Activated naive CD8-positive, alpha-beta T cell treated with anti-CD3 and anti-CD28 coated beads for 36 hours (primary cell): ENCODE measurements around the gene RUFY2. TPM values are rescaled to one million over a fixed set of nuclear protein-coding genes. Genes with fewer than 3 reads are reported as not detected.
"Not testable (repeated sequence)": the region's sequence is repeated elsewhere in the genome, so short reads cannot be mapped to it uniquely, and the experiment has no call there.

Experiments
- DNase-seq: peaks from one replicate; pipeline ENCODE4 v3.0.0; 2021
- H3K27ac Mint-ChIP-seq: one replicate; pipeline ENCODE4 v1.8.0; 2022; ENCODE audit warnings: mild to moderate bottlenecking, moderate library complexity, mixed read lengths
- H3K27me3 Mint-ChIP-seq: one replicate; pipeline ENCODE4 v1.8.0; 2022; ENCODE audit warnings: mild to moderate bottlenecking, mixed read lengths
- H3K36me3 Mint-ChIP-seq: one replicate; pipeline ENCODE4 v1.8.0; 2021; ENCODE audit warnings: mild to moderate bottlenecking, mixed read lengths
- H3K4me1 Mint-ChIP-seq: one replicate; pipeline ENCODE4 v1.8.0; 2021; ENCODE audit warnings: mixed read lengths
- H3K4me3 Mint-ChIP-seq: one replicate; pipeline ENCODE4 v1.8.0; 2022; ENCODE audit warnings: mild to moderate bottlenecking, moderate library complexity, mixed read lengths
- H3K9me3 Mint-ChIP-seq: one replicate; pipeline ENCODE4 v1.8.0; 2022; ENCODE audit warnings: mixed read lengths
- total RNA-seq, 2 experiments: library from RNA; stranded (reverse); gene quantifications; one replicate each; pipeline ENCODE4 v1.2.3, GENCODE V29; 2021

The RUFY2 gene
- total RNA-seq, 2 experiments from 2014 or later, result 7.1 TPM

DNA sequence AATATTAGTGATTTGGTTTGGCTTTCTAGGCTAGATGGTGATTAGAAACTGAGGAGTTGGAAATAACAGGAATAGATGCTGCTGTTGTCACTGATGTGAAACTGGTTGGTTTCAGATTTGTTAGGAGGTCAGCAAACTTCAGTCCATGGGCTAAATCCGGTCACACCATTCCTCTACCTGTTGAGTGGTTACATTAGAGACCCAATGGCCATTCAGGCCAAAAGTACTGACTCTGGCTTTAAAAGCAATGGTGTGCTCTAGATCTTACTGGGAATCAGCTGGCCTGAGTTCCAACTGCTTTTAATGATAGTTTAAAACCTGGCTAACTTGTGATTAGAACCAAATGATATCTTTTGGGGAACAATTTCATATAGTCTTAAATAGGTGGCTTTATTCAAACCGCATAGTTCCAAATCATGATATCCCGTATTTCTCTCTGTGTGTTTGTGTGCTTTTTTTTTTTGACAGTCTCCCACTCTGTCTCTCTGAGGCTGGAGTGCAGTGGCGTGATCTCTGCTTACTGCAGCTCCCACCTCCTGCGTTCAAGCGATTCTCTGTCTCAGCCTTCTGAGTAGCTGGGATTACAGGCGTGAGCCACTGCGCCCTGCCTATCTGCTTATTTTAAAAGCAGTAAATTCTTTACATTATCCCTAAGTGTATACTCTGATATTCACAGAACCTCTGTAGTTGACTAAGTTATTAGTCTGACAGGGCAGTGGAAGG is 66.6 kb downstream of the RUFY2 start:
- no peaks in the 10 kb centered on the region for H3K9me3 Mint-ChIP-seq
- H3K27ac Mint-ChIP-seq, result peak overlapping the region; percentile 72
- DNase-seq, result no peak
- H3K27me3 Mint-ChIP-seq, result no peaks in the 10 kb centered on the region
- H3K4me3 Mint-ChIP-seq, result no peak overlapping the region
- H3K4me1 Mint-ChIP-seq, result peaks cover 52% of the 10 kb centered on the region
- H3K36me3 Mint-ChIP-seq, result peaks cover 53% of the 10 kb centered on the region

DNA sequence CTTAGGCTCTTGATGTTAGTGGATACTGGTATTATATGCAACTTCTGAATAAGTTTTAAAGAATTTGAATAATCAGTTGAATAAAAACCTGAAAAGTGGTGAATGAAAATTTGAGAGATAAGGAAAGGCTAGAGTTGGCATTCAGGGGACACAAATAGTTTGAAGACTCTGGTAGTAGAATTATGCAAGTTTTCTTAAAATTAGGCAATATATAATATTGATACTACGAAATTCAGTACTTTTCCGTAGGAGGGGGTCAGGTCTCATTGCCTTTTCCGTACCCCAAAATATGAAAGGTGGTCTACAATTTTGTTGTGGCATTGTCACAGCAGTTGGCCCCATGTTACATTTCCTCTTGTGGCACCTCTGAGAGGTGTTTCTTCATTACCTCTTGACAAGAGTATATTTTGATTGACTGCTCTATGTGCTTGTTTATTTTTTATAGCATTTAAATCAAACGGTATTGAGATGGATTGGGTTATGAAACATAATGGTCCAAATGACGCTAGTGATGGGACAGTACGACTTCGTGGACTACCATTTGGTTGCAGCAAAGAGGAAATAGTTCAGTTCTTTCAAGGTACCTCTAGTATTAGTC is 70.2 kb downstream of the RUFY2 start:
- Mint-ChIP-seq H3K36me3 (peaks cover 71% of the 10 kb centered on the region), H3K27me3 (peaks cover 3% of the 10 kb centered on the region), H3K9me3 (no peaks in the 10 kb centered on the region), H3K4me3 (peak overlapping the region; percentile 76), H3K27ac (peak overlapping the region; percentile 81), H3K4me1 (peaks cover 57% of the 10 kb centered on the region)
- no peak for DNase-seq

DNA sequence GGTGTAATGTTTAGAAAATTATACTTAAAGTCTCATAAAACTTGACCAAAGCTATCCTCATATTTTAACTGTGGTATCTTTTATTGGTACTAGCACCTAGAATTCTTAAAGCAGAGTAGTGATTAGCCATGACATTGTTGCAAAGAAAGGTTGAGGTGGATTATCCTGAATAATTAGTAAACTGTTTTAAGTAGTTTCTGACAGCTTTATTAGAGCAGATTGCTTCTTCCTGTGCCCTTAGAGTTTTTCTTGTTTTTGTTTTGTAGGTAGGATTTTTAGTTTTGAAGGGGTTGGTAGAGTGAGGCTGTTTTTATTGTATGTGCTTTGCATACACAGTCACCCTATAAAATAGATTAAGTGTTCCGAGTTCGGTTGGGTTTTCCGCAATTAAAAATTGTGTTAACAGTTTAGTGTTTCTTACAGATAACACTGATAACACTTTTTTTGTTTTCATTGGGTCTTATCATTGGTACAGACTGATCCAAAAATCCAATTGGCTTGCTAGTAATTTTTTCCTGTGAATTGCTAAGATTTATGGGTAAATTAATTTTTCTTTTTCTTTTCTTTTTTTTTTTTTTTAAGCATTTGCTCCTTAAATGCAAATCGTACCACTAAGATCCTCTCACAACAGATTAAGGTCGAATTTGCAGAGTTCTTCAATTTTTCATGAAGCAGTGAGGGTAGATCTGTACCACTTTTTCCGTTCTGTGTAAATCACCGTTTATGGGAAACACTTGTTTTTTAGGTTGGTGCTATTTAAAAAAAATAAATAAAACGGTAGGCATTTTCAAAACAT is 72.2 kb downstream of the RUFY2 start:
- DNase-seq, result no peak
- Mint-ChIP-seq H3K36me3 (peaks cover 67% of the 10 kb centered on the region), H3K27me3 (peaks cover 7% of the 10 kb centered on the region), H3K4me1 (peaks cover 57% of the 10 kb centered on the region), H3K9me3 (peaks cover 3% of the 10 kb centered on the region), H3K4me3 (peak overlapping the region; percentile 99), H3K27ac (peak overlapping the region; percentile 100)

DNA sequence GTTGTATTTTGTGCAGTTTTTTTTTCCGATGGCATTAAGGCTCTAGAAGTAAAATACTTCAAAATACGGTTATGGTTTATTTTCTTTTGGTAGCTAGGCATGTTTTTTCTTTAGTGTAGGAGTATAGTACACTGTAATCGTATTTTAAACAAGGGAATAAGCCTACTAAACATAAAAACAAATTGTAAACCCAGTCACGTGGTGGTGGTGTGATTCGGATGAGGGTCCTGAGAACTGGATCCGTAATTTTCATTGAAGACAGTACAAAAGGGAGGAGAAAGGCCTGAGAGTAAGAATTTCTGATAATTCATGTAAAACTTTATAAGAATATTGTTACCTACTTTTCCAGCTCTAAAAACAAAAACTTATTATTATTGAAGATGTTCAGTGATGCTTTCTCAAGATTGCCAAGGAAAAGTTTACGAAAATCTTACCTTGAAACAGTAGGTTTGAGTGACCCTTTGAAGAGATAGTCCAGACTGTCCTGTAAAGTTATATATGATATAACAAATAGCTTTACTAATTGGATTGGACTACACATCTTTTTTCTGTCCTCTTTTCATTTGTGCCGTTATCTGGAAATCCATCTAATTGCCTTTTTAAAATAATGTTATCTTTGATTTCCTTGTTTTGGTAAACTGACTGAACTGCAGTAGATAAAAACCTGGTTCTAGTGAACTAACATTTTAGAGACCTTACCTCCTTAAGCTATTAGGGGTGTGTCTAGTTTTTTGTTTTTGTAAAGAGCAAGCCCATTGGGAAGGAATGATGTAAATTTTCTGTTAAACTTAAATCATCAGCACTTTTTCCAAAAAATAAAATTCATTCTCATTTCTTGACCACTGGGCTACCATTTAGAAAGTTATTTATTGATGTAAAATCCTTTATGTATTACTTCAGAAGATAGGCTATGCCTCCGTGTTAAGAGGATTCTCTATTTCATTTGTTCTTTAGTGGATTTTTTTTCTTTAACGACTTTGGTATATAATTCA is 73.3 kb downstream of the RUFY2 start:
- H3K4me1 Mint-ChIP-seq, result peaks cover 50% of the 10 kb centered on the region

DNA sequence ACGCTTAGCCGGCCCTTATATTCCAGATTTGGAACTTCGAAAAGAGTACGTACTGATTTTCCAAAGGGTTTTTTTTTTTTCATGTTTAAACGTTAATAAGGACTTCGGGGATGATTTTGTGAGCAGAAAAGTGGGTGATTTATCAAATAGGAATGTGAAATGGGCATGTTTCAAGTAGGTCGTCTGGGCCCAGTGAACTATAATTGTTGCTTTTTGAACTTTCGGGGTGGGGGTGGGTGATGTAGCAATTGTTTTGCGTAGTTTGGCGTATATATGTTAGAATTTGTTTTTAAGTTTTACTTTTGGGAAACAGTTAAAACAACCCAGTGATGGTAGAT is 74.0 kb downstream of the RUFY2 start:
- Mint-ChIP-seq H3K4me1 (peaks cover 51% of the 10 kb centered on the region), H3K36me3 (peaks cover 55% of the 10 kb centered on the region), H3K9me3 (peaks cover 3% of the 10 kb centered on the region), H3K27me3 (peaks cover 7% of the 10 kb centered on the region), H3K27ac (peak overlapping the region; percentile 100), H3K4me3 (peak overlapping the region; percentile 99)
- no peak for DNase-seq

More for the DNA sequence above, 73.3 kb downstream of the RUFY2 start:
- Mint-ChIP-seq H3K27me3 (peaks cover 7% of the 10 kb centered on the region), H3K27ac (peak overlapping the region; percentile 100), H3K4me3 (peak overlapping the region; percentile 99), H3K9me3 (peaks cover 3% of the 10 kb centered on the region), H3K36me3 (peaks cover 59% of the 10 kb centered on the region)
- DNase-seq, result no peak

DNA sequence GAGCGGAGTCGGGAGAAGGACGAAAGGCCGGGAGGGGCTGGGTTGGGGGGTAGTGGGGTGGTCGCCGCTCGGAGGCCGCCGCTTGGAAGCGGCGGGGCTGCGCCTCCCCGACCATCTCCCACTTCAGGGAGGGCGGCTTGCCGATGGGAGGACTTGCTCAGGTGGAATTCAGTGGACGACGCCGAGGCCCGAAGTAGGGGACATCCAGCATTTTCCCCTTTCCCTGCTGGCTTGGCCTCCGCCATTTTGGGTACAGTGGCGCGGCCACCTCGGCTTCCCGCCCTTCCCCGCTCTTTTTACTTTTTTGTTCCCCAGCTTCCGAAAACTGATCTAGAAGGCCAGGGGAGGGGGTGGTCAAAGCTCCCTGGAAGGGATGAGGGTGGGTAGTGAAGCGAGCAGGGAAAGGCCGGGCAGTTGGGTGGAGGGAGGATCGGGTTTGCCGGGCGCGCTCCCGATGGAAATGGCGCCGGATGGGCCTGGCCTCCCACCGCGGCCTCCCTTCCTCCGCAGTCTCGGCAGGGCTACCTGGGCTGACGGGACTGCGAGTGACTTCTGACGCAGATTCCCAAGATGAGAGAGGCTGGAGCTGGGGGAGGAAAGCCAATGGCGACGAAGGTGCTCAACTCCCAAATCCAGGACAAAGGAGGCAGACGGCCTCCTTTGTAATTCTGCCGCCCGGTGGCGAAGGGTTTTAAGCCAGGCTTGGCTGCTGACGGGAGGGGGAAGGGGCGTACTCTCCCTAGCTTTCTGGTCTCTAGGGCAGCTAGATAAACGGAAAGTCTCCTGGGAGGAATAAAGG is 74.6 kb downstream of the RUFY2 start, which contains the start of gene PBLD:
Gene PBLD, minus strand, starts transcription at position 670 of the 799 bp plus-strand sequence. CDS start 26,084 bp downstream, outside the sequence.
- Mint-ChIP-seq H3K36me3 (peaks cover 51% of the 10 kb centered on the region), H3K4me3 (peak within 1 kb of the TSS; percentile 99), H3K4me1 (peaks cover 47% of the 10 kb centered on the region), H3K9me3 (peaks cover 3% of the 10 kb centered on the region), H3K27me3 (peaks cover 7% of the 10 kb centered on the region), H3K27ac (peak within 1 kb of the TSS; percentile 100)
- peak; percentile 63 for DNase-seq

DNA sequence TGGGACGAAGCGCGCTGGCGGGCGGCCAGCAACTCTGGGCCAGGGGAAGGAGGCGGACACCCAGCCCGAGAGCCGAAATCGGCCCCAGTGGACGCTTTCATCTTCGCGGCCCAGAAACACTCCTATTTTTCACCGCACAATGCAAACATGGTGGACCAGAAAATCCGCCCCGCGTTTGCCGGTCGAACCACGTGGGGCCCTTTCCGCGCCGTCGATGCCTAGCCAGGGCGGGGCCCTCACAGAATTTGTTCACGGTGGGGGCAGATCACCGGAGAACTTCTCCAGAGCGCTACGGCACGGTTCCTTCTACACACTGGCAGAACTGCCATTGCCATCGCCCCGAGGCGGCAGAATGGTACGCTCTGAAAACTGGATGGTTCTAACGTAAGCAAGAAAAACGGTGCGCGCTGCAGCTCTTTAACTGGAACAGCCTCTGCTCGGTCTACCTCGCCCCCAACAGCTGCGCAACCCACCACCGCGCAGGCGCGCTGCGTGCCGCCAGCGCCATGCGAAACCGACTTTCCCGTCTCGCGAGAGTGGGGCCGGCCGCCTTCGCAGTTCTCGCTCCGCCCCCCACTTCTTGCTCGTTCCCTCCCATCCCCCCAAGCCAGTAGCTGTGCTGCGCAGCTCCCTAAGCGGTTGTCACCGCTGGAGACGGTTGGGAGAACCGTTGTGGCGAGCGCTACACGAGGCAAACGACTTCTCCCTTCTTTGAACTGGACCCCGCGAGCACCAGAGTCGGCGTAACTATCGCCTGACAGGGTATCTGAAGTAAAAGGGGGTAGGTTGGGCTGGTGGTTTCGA is 75.4 kb downstream of the RUFY2 start, which contains the start of gene HNRNPH3:
Gene HNRNPH3, plus strand, starts transcription at position 610 of the 804 bp plus-strand sequence. CDS start 5,158 bp downstream, outside the sequence.
- Mint-ChIP-seq H3K36me3 (peaks cover 45% of the 10 kb centered on the region), H3K4me3 (peak within 1 kb of the TSS; percentile 99), H3K27me3 (peaks cover 7% of the 10 kb centered on the region), H3K27ac (peak within 1 kb of the TSS; percentile 100), H3K4me1 (peaks cover 39% of the 10 kb centered on the region), H3K9me3 (peaks cover 3% of the 10 kb centered on the region)
- DNase-seq, result peak; percentile 99

DNA sequence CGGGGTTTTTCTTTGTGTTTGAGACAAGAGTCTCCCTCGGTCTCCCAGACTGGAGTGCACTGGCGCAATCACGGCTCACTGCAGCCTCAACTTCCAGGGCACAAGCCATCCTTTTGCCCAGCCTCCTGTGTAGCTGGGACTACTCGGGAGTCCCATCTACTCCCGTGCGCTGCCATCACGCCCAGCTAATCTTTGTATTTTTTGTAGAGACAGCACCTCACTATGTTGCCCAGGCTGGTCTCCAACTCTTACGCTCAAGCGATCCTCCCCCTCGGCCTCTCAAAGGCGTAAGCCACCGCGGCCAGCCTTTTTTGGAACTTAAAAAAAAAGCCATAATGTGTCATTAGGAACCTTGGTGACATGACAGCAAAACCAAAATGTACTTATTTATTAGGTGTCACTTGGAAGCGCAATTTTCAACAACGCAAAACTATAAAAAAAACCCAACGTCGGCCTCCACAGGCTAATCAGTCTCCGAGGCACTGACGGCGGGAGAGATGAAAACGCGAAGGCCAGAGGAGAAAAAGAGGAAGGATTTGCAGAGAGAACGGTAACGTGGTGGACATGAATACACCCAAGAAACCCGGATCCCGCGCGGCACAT is 76.1 kb downstream of the RUFY2 start:
- H3K4me1 Mint-ChIP-seq, result peaks cover 33% of the 10 kb centered on the region
- peak overlapping the region; percentile 99 for H3K4me3 Mint-ChIP-seq

DNA sequence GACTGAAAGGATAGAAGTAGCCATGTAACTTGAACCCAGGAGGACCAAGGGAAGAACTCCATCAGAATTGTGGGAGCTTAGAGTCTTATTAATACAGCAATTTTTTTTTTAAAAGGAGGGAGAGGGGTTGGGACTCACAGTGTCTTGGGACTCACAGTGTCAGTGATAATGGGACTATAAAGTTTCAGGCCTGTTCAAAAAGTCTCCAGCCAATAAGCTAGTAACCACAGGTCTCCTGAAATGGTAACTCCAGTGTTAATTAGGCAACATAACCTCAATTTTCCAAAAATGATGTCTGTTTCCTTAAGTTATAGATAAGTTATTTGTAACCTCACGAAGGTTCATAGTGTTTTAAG is 77.6 kb downstream of the RUFY2 start:
- H3K4me3 Mint-ChIP-seq, result no peak overlapping the region
- DNase-seq, result no peak
- H3K27me3 Mint-ChIP-seq, result peaks cover 7% of the 10 kb centered on the region
- peaks cover 20% of the 10 kb centered on the region for H3K4me1 Mint-ChIP-seq
- H3K27ac Mint-ChIP-seq, result no peak overlapping the region
- H3K9me3 Mint-ChIP-seq, result peaks cover 3% of the 10 kb centered on the region
- peaks cover 27% of the 10 kb centered on the region for H3K36me3 Mint-ChIP-seq

More for the DNA sequence above, 76.1 kb downstream of the RUFY2 start:
- Mint-ChIP-seq H3K27me3 (peaks cover 7% of the 10 kb centered on the region), H3K9me3 (peaks cover 3% of the 10 kb centered on the region), H3K27ac (peak overlapping the region; percentile 100), H3K36me3 (peaks cover 39% of the 10 kb centered on the region)
- DNase-seq, result peak; percentile 10

DNA sequence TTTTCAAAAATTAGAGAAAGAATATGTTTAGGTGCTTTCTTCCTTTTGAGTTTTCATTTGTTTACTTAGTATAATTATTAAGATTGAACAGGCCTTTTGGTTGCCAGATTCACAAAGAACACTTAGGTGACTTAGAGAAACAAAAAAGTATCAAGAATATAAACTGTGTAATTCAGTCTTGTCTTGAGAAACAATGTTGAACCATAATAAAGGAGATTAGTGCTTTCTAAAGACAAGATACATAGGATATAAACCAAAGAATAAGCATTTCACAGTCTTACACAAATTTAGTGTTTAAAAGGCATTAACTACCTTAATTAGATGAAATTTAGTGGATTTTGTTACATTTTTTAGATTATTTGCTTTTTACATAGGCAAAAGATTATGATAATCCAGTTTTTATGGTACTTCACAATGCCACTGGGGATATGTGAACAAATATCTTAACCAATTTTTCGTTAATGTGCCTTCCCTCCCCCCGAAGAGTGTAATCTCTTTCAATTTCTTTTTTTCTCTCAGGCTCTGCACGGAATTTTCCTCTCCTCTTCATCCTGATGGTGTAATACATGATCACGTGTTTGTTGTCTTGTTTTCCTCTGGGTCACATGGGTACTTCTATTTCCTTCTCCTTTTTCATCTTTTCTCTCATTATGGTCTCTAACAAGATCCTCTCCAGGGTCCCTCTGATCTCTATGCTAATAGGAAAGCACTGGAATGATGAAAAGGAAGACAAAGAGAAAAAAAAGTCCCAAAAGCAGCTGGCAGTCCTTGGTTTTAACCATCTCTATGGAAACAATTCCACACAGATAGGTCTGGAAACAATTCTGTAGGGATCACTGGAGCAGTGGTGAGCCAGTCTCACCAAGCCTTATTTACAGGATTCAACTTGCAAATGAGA is 78.9 kb downstream of the RUFY2 start:
- peaks cover 7% of the 10 kb centered on the region for H3K27me3 Mint-ChIP-seq
- H3K9me3 Mint-ChIP-seq, result peaks cover 3% of the 10 kb centered on the region
- H3K4me3 Mint-ChIP-seq, result peak overlapping the region; percentile 32
- peaks cover 17% of the 10 kb centered on the region for H3K4me1 Mint-ChIP-seq
- H3K36me3 Mint-ChIP-seq, result peaks cover 15% of the 10 kb centered on the region
- peak overlapping the region; percentile 13 for H3K27ac Mint-ChIP-seq
- no peak for DNase-seq

DNA sequence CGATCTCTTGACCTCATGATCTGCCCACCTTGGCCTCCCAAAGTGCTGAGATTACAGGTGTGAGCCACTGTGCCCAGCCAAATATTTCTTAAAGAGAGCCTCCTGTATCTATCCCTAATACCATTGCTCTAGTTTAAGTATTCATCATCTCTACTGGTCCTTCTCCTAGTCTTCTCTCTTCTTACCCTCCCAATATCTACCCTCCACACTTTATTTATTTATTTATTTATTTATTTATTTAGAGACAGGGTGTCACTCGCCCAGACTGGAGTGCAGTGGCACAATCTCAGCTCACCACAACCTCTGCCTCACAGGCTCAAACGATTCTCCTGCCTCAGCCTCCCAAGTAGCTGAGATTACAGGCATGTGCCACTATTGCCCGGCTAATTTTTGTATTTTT is 82.7 kb downstream of the RUFY2 start:
- not testable (repeated sequence) for H3K4me1 Mint-ChIP-seq, DNase-seq, H3K27ac Mint-ChIP-seq, H3K36me3 Mint-ChIP-seq, H3K27me3 Mint-ChIP-seq, H3K4me3 Mint-ChIP-seq, H3K9me3 Mint-ChIP-seq
